Measurements from ENCODE around the gene BEX5. TPM values are rescaled to one million over a fixed set of nuclear protein-coding genes. Genes with fewer than 3 reads are reported as not detected.

Gene BEX5
- polyA plus RNA-seq, 4 donors = 0.89 to 16.2 (median 4.8) TPM

Other genes with a start within 250 kb of the BEX5 start
- gene ZMAT1, start 223.9 kb downstream of the BEX5 start, polyA plus RNA-seq = 10 to 100 TPM in 1 of 4 donors, 1 to 10 TPM in 1, under 1 TPM in 2; 0.54 to 18.3 (median 1.4) TPM
- 1 to 10 TPM in 1 of 4 donors, under 1 TPM in 2, not detected in 1; 0.59 to 4.5 (median 0.67) TPM for gene TCEAL2, start 30.3 kb downstream of the BEX5 start, polyA plus RNA-seq
- gene TCEAL6, start 13.5 kb downstream of the BEX5 start, polyA plus RNA-seq = 1 to 10 TPM in 1 of 4 donors, under 1 TPM in 1, not detected in 2; 0.18 to 1.6 TPM
- gene TCP11X1, start 59.3 kb upstream of the BEX5 start, polyA plus RNA-seq = not detected
- gene NXF2, start 91.2 kb upstream of the BEX5 start, polyA plus RNA-seq = under 1 TPM in 2 of 4 donors, not detected in 2; 0.03 TPM

Data from small intestine (tissue), 4 donors.